Prostate gland (tissue), 2 donors: ENCODE data around the gene SERINC5.

Source experiments
- POLR2A ChIP-seq: fragments of 450-650 bp; IDR thresholded peaks from one replicate; pipeline ENCODE4 v1.6.1; 2016; ENCODE audit warnings: antibody characterized with exemption, mild to moderate bottlenecking
- POLR2AphosphoS5 ChIP-seq: sonication (generic); formaldehyde crosslinking; IDR thresholded peaks from one replicate; pipeline ENCODE4 v1.6.1; 2017; ENCODE audit warnings: antibody characterized with exemption
- TF ChIP-seq, protein P1 (sequence below), 4 experiments: fragments of 200-600 bp in 2 of 4; fragments of 450-650 bp in 2 of 4; sonication (generic) in 2 of 4; IDR thresholded peaks; 1 replicate in 3 of 4; 2 replicates in 1 of 4; pipeline ENCODE4 v1.5.1; 2016 to 2019; ENCODE audit warnings: antibody characterized with exemption in 4 of 4, mild to moderate bottlenecking in 2 of 4, moderate library complexity in 2 of 4

DNA sequence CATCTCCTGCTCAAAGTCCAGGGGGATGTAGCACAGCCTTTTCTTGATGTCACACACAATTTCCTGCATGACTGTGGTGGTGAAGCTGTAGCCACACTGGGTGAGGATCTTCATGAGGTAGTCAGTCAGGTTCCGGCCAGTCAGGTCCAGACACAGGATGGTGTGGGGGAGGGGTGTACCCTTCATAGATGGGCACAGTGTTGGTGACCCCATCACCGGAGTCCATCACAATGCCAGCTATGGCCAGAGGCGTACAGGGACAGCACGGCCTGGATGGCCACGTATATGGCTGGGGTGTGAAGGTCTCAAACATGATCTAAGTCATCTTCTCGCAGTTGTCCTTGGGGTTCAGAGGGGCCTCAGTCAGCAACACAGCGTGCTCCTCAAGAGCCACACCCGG, 44.3 kb upstream of the SERINC5 start:
- TF ChIP-seq, protein P1, sequence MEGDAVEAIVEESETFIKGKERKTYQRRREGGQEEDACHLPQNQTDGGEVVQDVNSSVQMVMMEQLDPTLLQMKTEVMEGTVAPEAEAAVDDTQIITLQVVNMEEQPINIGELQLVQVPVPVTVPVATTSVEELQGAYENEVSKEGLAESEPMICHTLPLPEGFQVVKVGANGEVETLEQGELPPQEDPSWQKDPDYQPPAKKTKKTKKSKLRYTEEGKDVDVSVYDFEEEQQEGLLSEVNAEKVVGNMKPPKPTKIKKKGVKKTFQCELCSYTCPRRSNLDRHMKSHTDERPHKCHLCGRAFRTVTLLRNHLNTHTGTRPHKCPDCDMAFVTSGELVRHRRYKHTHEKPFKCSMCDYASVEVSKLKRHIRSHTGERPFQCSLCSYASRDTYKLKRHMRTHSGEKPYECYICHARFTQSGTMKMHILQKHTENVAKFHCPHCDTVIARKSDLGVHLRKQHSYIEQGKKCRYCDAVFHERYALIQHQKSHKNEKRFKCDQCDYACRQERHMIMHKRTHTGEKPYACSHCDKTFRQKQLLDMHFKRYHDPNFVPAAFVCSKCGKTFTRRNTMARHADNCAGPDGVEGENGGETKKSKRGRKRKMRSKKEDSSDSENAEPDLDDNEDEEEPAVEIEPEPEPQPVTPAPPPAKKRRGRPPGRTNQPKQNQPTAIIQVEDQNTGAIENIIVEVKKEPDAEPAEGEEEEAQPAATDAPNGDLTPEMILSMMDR (IDR thresholded peaks at IDR 0.05), result no peak
- no peak for TF ChIP-seq POLR2AphosphoS5
- TF ChIP-seq POLR2A, result no peak
